GM18867 (cell line): ENCODE results near the gene PTMA.
"Not testable (repeated sequence)": the region's sequence is repeated elsewhere in the genome, so short reads cannot be mapped to it uniquely, and the experiment has no call there.

Source experiments
- ATAC-seq: cut with Tn5 transposase; IDR thresholded peaks from one replicate; pipeline ENCODE4 v1.9.1; 2021; ENCODE audit warnings: mild to moderate bottlenecking, moderate library complexity; ENCODE audit not compliant: unreplicated experiment

Gene PTMA

GRCh38 chr2:231691251-231691772 lies 17.0 kb upstream of the PTMA start:
- no peak for ATAC-seq

GRCh38 chr2:231692847-231693246 lies 15.5 kb upstream of the PTMA start:
- no peak for ATAC-seq

- ATAC-seq: no peak
These were observed 14.4 kb upstream of the PTMA start for GRCh38 chr2:231693956-231694355.

GRCh38 chr2:231696004-231696367 lies 12.3 kb upstream of the PTMA start:
- no peak for ATAC-seq

GRCh38 chr2:231699006-231699405 lies 9.3 kb upstream of the PTMA start:
- no peak for ATAC-seq

GRCh38 chr2:231701456-231702373 lies 6.6 kb upstream of the PTMA start:
- ATAC-seq: no peak

- ATAC-seq: no peak
These were observed 4.3 kb upstream of the PTMA start for GRCh38 chr2:231704017-231704416.

GRCh38 chr2:231706731-231707624 lies 1.3 kb upstream of the PTMA start:
- ATAC-seq: peak; percentile 39

- ATAC-seq: peak; percentile 1
These were observed 749 bp upstream of the PTMA start for GRCh38 chr2:231707625-231707926.

GRCh38 chr2:231708773-231709635 lies 679 bp downstream of the PTMA start:
- ATAC-seq: no peak

- ATAC-seq: no peak
These were observed 1.3 kb downstream of the PTMA start for GRCh38 chr2:231709636-231709980.

- ATAC-seq: peak; percentile 21
These were observed 1.9 kb downstream of the PTMA start for GRCh38 chr2:231709981-231710798.

GRCh38 chr2:231710799-231711676 lies 2.7 kb downstream of the PTMA start:
- no peak for ATAC-seq

- no peak for ATAC-seq
These were observed 3.5 kb downstream of the PTMA start for GRCh38 chr2:231711677-231712450.

- ATAC-seq: not testable (repeated sequence)
These were observed 4.2 kb downstream of the PTMA start for GRCh38 chr2:231712451-231713021.

- not testable (repeated sequence) for ATAC-seq
These were observed 5.0 kb downstream of the PTMA start for GRCh38 chr2:231713406-231713729.

GRCh38 chr2:231713730-231714638 lies 5.7 kb downstream of the PTMA start:
- ATAC-seq: peak; percentile 34
